Astrocyte of the cerebellum (primary cell): Measurements from ENCODE around the gene IGSF21.

Experiments used
- DNase-seq: peaks from one replicate; pipeline ENCODE4 v3.0.0-alpha.2; 2011; ENCODE audit warnings: low read depth
- H3K4me3 ChIP-seq: 2 replicates; pipeline ENCODE4 v1.5.1; 2011; ENCODE audit warnings: mild to moderate bottlenecking, low read depth, low read length, moderate library complexity
- in situ Hi-C: cut with HindIII; loops from 2 replicates; pipeline ENCODE4 v1.10.0; 2017; ENCODE audit warnings: low sequenced_read_pairs
- TF ChIP-seq, protein P1 (sequence below): IDR thresholded peaks from 2 replicates; pipeline ENCODE4 v1.5.1; 2012; ENCODE audit warnings: low read length, low read depth, moderate library complexity, mild to moderate bottlenecking; ENCODE audit errors: missing control alignments

IGSF21 gene

DNA sequence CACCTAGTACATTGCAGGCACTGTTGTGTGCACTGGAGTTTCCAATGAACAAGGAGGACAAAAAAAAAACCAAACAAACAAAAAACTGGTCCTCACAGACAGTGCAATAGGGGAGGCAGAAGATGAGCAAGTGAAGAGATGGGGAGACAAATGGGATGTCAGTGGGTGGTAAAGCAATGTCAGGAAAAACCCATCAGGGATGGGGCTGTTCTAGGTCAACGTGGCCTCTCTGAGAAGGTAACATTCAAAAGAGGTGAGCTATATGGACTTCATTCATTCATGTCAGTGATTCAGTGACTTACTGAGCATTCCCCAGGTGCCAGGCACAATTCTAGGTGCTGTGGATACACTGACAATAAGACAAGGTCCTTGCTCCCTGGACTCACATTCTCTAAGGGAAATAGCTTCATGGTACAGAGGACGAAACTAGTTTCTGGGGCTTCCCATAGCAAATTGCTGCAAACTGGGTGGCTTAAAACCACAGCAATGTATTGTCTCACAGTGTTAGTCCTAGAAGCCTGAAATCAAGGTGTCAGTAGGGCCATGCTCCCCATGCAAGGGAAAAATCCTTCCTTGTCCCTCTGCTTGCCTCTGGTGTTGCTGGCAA is 232.7 kb downstream of the IGSF21 start:
- TF ChIP-seq, protein P1, sequence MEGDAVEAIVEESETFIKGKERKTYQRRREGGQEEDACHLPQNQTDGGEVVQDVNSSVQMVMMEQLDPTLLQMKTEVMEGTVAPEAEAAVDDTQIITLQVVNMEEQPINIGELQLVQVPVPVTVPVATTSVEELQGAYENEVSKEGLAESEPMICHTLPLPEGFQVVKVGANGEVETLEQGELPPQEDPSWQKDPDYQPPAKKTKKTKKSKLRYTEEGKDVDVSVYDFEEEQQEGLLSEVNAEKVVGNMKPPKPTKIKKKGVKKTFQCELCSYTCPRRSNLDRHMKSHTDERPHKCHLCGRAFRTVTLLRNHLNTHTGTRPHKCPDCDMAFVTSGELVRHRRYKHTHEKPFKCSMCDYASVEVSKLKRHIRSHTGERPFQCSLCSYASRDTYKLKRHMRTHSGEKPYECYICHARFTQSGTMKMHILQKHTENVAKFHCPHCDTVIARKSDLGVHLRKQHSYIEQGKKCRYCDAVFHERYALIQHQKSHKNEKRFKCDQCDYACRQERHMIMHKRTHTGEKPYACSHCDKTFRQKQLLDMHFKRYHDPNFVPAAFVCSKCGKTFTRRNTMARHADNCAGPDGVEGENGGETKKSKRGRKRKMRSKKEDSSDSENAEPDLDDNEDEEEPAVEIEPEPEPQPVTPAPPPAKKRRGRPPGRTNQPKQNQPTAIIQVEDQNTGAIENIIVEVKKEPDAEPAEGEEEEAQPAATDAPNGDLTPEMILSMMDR, result no peak
- no peak for DNase-seq

DNA sequence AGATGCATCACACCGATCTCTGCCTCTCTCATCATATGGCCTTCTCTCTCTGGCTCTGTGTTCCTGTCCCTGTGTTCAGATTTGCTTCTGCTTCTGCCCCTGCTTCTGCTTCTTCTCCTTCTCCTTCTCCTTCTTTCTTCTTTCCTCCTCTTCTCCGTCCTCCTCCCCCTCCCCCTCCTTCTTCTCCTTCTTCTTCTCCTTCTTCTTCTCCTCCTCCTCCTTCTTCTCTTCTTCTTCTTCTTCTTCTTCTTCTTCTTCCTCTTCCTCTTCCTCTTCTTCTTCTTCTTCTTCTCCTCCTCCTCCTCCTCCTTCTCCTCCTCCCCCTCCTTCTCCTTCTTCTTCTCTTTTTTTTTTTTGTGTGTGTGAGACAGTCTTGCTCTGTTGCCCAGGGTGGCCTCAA is 233.2 kb downstream of the IGSF21 start:
- in situ Hi-C loops, result no loop called here
- H3K4me3 ChIP-seq, result no peak overlapping the region
- TF ChIP-seq, protein P1, result no peak
- DNase-seq, result no peak

More for the DNA sequence above, 232.7 kb downstream of the IGSF21 start:
- in situ Hi-C loops, result no loop called here
- H3K4me3 ChIP-seq, result no peak overlapping the region

- TF ChIP-seq, protein P1, result no peak
- no peak overlapping the region for H3K4me3 ChIP-seq
- in situ Hi-C loops, result no loop called here
- DNase-seq, result no peak
These were observed 233.9 kb downstream of the IGSF21 start for GRCh38 chr1:18341291-18342069.

- TF ChIP-seq, protein P1, result no peak
- in situ Hi-C loops, result no loop called here
- no peak for DNase-seq
- H3K4me3 ChIP-seq, result no peak overlapping the region
These were observed 235.1 kb downstream of the IGSF21 start for GRCh38 chr1:18342744-18343143.

DNA sequence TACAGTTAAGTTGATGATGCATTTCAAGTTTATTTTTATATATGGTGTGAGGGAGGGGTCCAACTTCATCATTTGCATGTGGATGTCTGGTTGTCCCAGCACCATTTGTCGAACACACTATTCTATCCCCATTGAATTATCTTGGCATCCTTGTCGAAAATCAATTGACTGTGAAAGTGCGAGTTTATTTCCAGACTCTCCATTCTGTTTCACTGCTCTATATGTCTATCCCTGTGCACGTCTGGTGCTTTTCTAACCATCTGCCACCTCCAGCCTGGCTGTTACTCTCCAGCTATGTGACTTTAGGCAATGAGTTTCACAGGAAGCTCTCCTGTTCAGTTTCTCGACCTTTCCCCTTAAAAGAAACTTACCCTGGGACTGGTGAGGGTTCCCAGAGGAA is 236.0 kb downstream of the IGSF21 start:
- no peak overlapping the region for H3K4me3 ChIP-seq
- in situ Hi-C loops, result no loop called here
- TF ChIP-seq, protein P1, result no peak
- DNase-seq, result no peak

DNA sequence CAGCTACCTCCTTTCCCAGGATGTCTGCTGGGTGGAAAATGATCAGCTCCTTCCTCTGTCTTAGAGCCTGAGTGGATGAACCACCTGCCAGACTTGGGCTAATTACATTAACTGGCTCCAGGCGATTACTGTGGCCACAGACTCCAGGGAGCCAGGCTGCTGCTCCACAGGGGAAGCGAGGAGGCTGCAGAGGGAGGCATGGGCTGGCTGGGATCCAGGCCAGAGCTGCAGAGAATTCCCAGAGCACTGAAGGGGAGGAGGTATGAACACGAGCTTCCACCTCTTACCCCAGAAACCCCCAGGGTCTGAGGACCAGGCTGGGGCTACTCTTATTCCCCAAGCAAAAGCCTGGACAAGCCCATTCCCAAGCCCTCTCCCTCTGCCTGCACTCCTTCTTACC is 237.2 kb downstream of the IGSF21 start:
- in situ Hi-C loops, result no loop called here
- no peak overlapping the region for H3K4me3 ChIP-seq
- no peak for DNase-seq
- TF ChIP-seq, protein P1, result no peak
